Stimulated activated effector memory CD8-positive, alpha-beta T cell treated with anti-CD3 and anti-CD28 coated beads, Interleukin-12 subunit alpha, Interleukin-12 subunit beta, amount 100 ng/mL, for 72 hours (primary cell): ENCODE results near the gene EVI2A.
"Not testable (repeated sequence)": the region's sequence is repeated elsewhere in the genome, so short reads cannot be mapped to it uniquely, and the experiment has no call there.

Experiments used
- ATAC-seq: fragments of 150-1000 bp; cut with Tn5 transposase; 2 replicates; pipeline ENCODE4 v1.10.0; 2021
- DNase-seq, 2 donors: peaks; one replicate each; pipeline ENCODE4 v3.0.0; 2021 to 2022; ENCODE audit warnings: low spot score in 2 of 2
- H3K27ac Mint-ChIP-seq: one replicate; pipeline ENCODE4 v1.8.0; 2022; ENCODE audit warnings: mild to moderate bottlenecking, mixed read lengths
- H3K36me3 Mint-ChIP-seq: one replicate; pipeline ENCODE4 v1.8.0; 2022; ENCODE audit warnings: mild to moderate bottlenecking, mixed read lengths
- H3K4me1 Mint-ChIP-seq: one replicate; pipeline ENCODE4 v1.8.0; 2022; ENCODE audit warnings: mixed read lengths
- H3K4me3 Mint-ChIP-seq: one replicate; pipeline ENCODE4 v1.8.0; 2022; ENCODE audit warnings: mild to moderate bottlenecking, mixed read lengths
- H3K9me3 Mint-ChIP-seq: one replicate; pipeline ENCODE4 v1.8.0; 2022; ENCODE audit warnings: mixed read lengths

EVI2A gene

GRCh38 chr17:31321481-31321880 lies at the start of gene EVI2A:
Gene EVI2A, minus strand, starts transcription at chr17:31321622. Its CDS starts 2,609 bp downstream, at chr17:31319013.
- H3K4me1 Mint-ChIP-seq: peaks cover 28% of the 10 kb centered on the region
- peaks cover 41% of the 10 kb centered on the region for H3K36me3 Mint-ChIP-seq
- peak; percentile 30 to 79 for DNase-seq
- peak within 1 kb of the TSS; percentile 88 for H3K27ac Mint-ChIP-seq
- H3K4me3 Mint-ChIP-seq: peak within 1 kb of the TSS; percentile 70
- H3K9me3 Mint-ChIP-seq: no peaks in the 10 kb centered on the region
- ATAC-seq: peak; percentile 94

GRCh38 chr17:31369266-31369665 lies 47.8 kb upstream of the EVI2A start:
- Mint-ChIP-seq H3K9me3 (no peaks in the 10 kb centered on the region), H3K4me1 (no peaks in the 10 kb centered on the region), H3K27ac (no peak overlapping the region), H3K36me3 (peaks cover 10% of the 10 kb centered on the region), H3K4me3 (no peak overlapping the region)
- ATAC-seq (no peak), DNase-seq (no peak)

GRCh38 chr17:31366088-31366487 lies 44.7 kb upstream of the EVI2A start:
- H3K4me1 Mint-ChIP-seq: no peaks in the 10 kb centered on the region
- H3K4me3 Mint-ChIP-seq: no peak overlapping the region
- H3K27ac Mint-ChIP-seq: no peak overlapping the region
- ATAC-seq (no peak), DNase-seq (no peak)
- H3K36me3 Mint-ChIP-seq: peaks cover 25% of the 10 kb centered on the region
- no peaks in the 10 kb centered on the region for H3K9me3 Mint-ChIP-seq

GRCh38 chr17:31364012-31364411 lies 42.6 kb upstream of the EVI2A start:
- no peak overlapping the region for H3K4me3 Mint-ChIP-seq
- ATAC-seq (no peak), DNase-seq (no peak)
- no peak overlapping the region for H3K27ac Mint-ChIP-seq
- H3K4me1 Mint-ChIP-seq: no peaks in the 10 kb centered on the region
- H3K36me3 Mint-ChIP-seq: peaks cover 46% of the 10 kb centered on the region
- H3K9me3 Mint-ChIP-seq: no peaks in the 10 kb centered on the region

- no peak for ATAC-seq
- Mint-ChIP-seq H3K36me3 (peaks cover 65% of the 10 kb centered on the region), H3K4me1 (no peaks in the 10 kb centered on the region), H3K4me3 (no peak overlapping the region), H3K9me3 (no peaks in the 10 kb centered on the region), H3K27ac (no peak overlapping the region)
- DNase-seq: no peak
These were observed 36.5 kb upstream of the EVI2A start for GRCh38 chr17:31357839-31358394.

- peaks cover 68% of the 10 kb centered on the region for H3K36me3 Mint-ChIP-seq
- no peak overlapping the region for H3K27ac Mint-ChIP-seq
- H3K4me1 Mint-ChIP-seq: no peaks in the 10 kb centered on the region
- no peak for ATAC-seq
- DNase-seq: no peak
- no peaks in the 10 kb centered on the region for H3K9me3 Mint-ChIP-seq
- no peak overlapping the region for H3K4me3 Mint-ChIP-seq
These were observed 35.7 kb upstream of the EVI2A start for GRCh38 chr17:31357091-31357490.

- no peak overlapping the region for H3K4me3 Mint-ChIP-seq
- DNase-seq: no peak
- peaks cover 72% of the 10 kb centered on the region for H3K36me3 Mint-ChIP-seq
- no peak for ATAC-seq
- H3K4me1 Mint-ChIP-seq: no peaks in the 10 kb centered on the region
- H3K27ac Mint-ChIP-seq: no peak overlapping the region
- H3K9me3 Mint-ChIP-seq: no peaks in the 10 kb centered on the region
These were observed 34.5 kb upstream of the EVI2A start for GRCh38 chr17:31355935-31356334.

GRCh38 chr17:31349454-31349853 lies 28.0 kb upstream of the EVI2A start:
- no peak overlapping the region for H3K27ac Mint-ChIP-seq
- no peak overlapping the region for H3K4me3 Mint-ChIP-seq
- no peak for DNase-seq
- ATAC-seq: no peak
- peaks cover 43% of the 10 kb centered on the region for H3K36me3 Mint-ChIP-seq
- H3K4me1 Mint-ChIP-seq: no peaks in the 10 kb centered on the region
- no peaks in the 10 kb centered on the region for H3K9me3 Mint-ChIP-seq

- DNase-seq, H3K9me3 Mint-ChIP-seq, H3K4me3 Mint-ChIP-seq, H3K4me1 Mint-ChIP-seq, H3K27ac Mint-ChIP-seq, ATAC-seq: not testable (repeated sequence)
- peaks cover 15% of the 10 kb centered on the region for H3K36me3 Mint-ChIP-seq
These were observed 23.8 kb upstream of the EVI2A start for GRCh38 chr17:31345191-31345747.

GRCh38 chr17:31339906-31340661 lies 18.7 kb upstream of the EVI2A start:
- Mint-ChIP-seq H3K27ac (no peak overlapping the region), H3K36me3 (peaks cover 28% of the 10 kb centered on the region), H3K9me3 (no peaks in the 10 kb centered on the region), H3K4me3 (no peak overlapping the region), H3K4me1 (no peaks in the 10 kb centered on the region)
- ATAC-seq (no peak), DNase-seq (no peak)

GRCh38 chr17:31329221-31329620 lies 7.8 kb upstream of the EVI2A start:
- DNase-seq (no peak), ATAC-seq (no peak)
- H3K4me3 Mint-ChIP-seq: no peak overlapping the region
- no peaks in the 10 kb centered on the region for H3K9me3 Mint-ChIP-seq
- H3K27ac Mint-ChIP-seq: no peak overlapping the region
- peaks cover 11% of the 10 kb centered on the region for H3K4me1 Mint-ChIP-seq
- H3K36me3 Mint-ChIP-seq: peaks cover 14% of the 10 kb centered on the region

GRCh38 chr17:31328160-31328535 lies 6.7 kb upstream of the EVI2A start:
- DNase-seq (no peak), ATAC-seq (no peak)
- peaks cover 17% of the 10 kb centered on the region for H3K4me1 Mint-ChIP-seq
- peak overlapping the region; percentile 23 for H3K27ac Mint-ChIP-seq
- peaks cover 14% of the 10 kb centered on the region for H3K36me3 Mint-ChIP-seq
- H3K4me3 Mint-ChIP-seq: no peak overlapping the region
- H3K9me3 Mint-ChIP-seq: no peaks in the 10 kb centered on the region

- Mint-ChIP-seq H3K36me3 (peaks cover 14% of the 10 kb centered on the region), H3K4me1 (peaks cover 17% of the 10 kb centered on the region), H3K4me3 (no peak overlapping the region), H3K9me3 (no peaks in the 10 kb centered on the region), H3K27ac (peak overlapping the region; percentile 23)
- DNase-seq: no peak
- no peak for ATAC-seq
These were observed 6.2 kb upstream of the EVI2A start for GRCh38 chr17:31327534-31328159.

- no peaks in the 10 kb centered on the region for H3K9me3 Mint-ChIP-seq
- peaks cover 24% of the 10 kb centered on the region for H3K4me1 Mint-ChIP-seq
- H3K27ac Mint-ChIP-seq: peak overlapping the region; percentile 1
- peaks cover 37% of the 10 kb centered on the region for H3K36me3 Mint-ChIP-seq
- DNase-seq (no peak), ATAC-seq (no peak)
- H3K4me3 Mint-ChIP-seq: no peak overlapping the region
These were observed 2.1 kb upstream of the EVI2A start for GRCh38 chr17:31323551-31323950.

GRCh38 chr17:31321966-31322365 lies 544 bp upstream of the EVI2A start:
- peak overlapping the region; percentile 88 for H3K27ac Mint-ChIP-seq
- DNase-seq: no peak
- peak; percentile 56 for ATAC-seq
- peaks cover 37% of the 10 kb centered on the region for H3K36me3 Mint-ChIP-seq
- peaks cover 23% of the 10 kb centered on the region for H3K4me1 Mint-ChIP-seq
- peak overlapping the region; percentile 70 for H3K4me3 Mint-ChIP-seq
- H3K9me3 Mint-ChIP-seq: no peaks in the 10 kb centered on the region

GRCh38 chr17:31320791-31321190 lies 631 bp downstream of the EVI2A start:
- Mint-ChIP-seq H3K36me3 (peaks cover 46% of the 10 kb centered on the region), H3K4me1 (peaks cover 28% of the 10 kb centered on the region), H3K9me3 (no peaks in the 10 kb centered on the region), H3K27ac (peak overlapping the region; percentile 88), H3K4me3 (peak overlapping the region; percentile 70)
- ATAC-seq (no peak), DNase-seq (no peak)
